BLaER1 treated with 17β-estradiol and CSF1 and Interleukin-3, amounts not matched to agents 10 nM and 100 nM (cell line): ENCODE data around the gene STAB2.

Source experiments
- H3K27ac ChIP-seq, 11 experiments: shearing (Covaris generic); formaldehyde crosslinking; 2 replicates each; pipeline ENCODE4 v1.8.1; 2022
- H3K27me3 ChIP-seq, 11 experiments: shearing (Covaris generic); formaldehyde crosslinking; 2 replicates each; pipeline ENCODE4 v1.8.1; 2022
- H3K36me3 ChIP-seq, 11 experiments: shearing (Covaris generic); formaldehyde crosslinking; 2 replicates each; pipeline ENCODE4 v1.8.1; 2022
- H3K4me1 ChIP-seq, 10 experiments: shearing (Covaris generic); formaldehyde crosslinking; 2 replicates each; pipeline ENCODE4 v1.8.1; 2022
- H3K4me2 ChIP-seq, 11 experiments: shearing (Covaris generic); formaldehyde crosslinking; 2 replicates each; pipeline ENCODE4 v1.8.1; 2022
- H3K4me3 ChIP-seq, 10 experiments: shearing (Covaris generic); formaldehyde crosslinking; 2 replicates each; pipeline ENCODE4 v1.8.1; 2022
- H3K9ac ChIP-seq, 11 experiments: shearing (Covaris generic); formaldehyde crosslinking; 2 replicates each; pipeline ENCODE4 v1.8.1; 2022
- H3K9me3 ChIP-seq, 11 experiments: shearing (Covaris generic); formaldehyde crosslinking; replicated peaks in 1 of 11; 2 replicates each; pipeline ENCODE4 v1.8.1; 2022
- H4K20me1 ChIP-seq, 11 experiments: shearing (Covaris generic); formaldehyde crosslinking; 2 replicates each; pipeline ENCODE4 v1.8.1; 2022
- Cebpa-rat ChIP-seq, 11 experiments: shearing (Covaris generic); IDR thresholded peaks; 2 replicates each; pipeline ENCODE4 v1.8.1; 2022

The STAB2 gene

DNA sequence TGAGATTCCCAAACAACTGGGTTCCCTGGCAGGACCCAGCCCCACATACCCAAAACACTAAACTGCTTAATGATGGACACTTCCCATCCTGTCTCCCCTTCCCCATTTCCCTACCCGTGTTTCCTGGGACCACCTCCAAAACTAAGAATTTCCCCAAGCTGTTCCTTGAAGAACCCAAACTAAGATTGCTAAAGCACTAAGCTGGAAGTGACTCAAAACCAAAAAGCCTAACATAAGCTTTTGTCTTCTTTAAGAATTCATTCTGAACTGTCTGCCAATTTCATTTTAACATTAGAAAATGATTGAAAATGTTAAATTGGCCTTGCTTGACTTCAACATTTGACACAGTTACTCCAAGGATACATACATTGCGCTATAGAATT, 29.5 kb upstream of the STAB2 start:
- no peaks in the 10 kb centered on the region for H4K20me1 ChIP-seq
- no peak overlapping the region for H3K9ac ChIP-seq
- no peak overlapping the region for H3K27ac ChIP-seq
- H3K36me3 ChIP-seq, result no peaks in the 10 kb centered on the region
- no peaks in the 10 kb centered on the region for H3K4me1 ChIP-seq
- no peak overlapping the region for H3K4me3 ChIP-seq
- TF ChIP-seq Cebpa-rat (IDR thresholded peaks at IDR 0.05), result no peak
- peaks cover 0 to 14% (median 9%) of the 10 kb centered on the region in 11 experiments; a peak in 12 of 22 replicates for H3K9me3 ChIP-seq
- no peaks in the 10 kb centered on the region for H3K27me3 ChIP-seq
- no peak overlapping the region for H3K4me2 ChIP-seq

DNA sequence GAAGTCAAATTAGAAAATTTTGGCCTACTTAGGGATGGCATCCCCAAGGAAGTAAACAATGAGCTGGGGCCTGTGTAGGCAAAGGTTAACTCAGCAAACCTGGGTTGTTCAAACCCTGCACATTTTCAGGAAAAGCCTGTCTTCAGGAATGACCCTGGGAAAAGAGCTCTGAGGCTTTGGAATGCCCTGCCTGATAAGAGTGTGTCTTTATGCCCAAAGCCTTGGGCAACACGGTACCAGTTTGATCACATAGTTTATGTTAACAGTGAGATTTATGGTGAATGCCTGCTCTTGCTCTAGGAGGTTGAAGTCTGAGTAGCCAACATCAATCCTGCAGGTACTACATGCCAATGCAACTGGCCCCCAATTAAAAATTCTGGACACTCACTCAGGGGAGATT, 28.2 kb upstream of the STAB2 start:
- H3K4me1 ChIP-seq, result no peaks in the 10 kb centered on the region
- H3K27me3 ChIP-seq, result no peaks in the 10 kb centered on the region
- no peak overlapping the region for H3K4me2 ChIP-seq
- H3K9ac ChIP-seq, result no peak overlapping the region
- H3K4me3 ChIP-seq, result no peak overlapping the region
- H4K20me1 ChIP-seq, result no peaks in the 10 kb centered on the region
- H3K36me3 ChIP-seq, result no peaks in the 10 kb centered on the region
- peaks cover 0 to 21% (median 12%) of the 10 kb centered on the region in 11 experiments; a peak in 14 of 22 replicates for H3K9me3 ChIP-seq
- no peak for TF ChIP-seq Cebpa-rat (IDR thresholded peaks at IDR 0.05)
- no peak overlapping the region for H3K27ac ChIP-seq

DNA sequence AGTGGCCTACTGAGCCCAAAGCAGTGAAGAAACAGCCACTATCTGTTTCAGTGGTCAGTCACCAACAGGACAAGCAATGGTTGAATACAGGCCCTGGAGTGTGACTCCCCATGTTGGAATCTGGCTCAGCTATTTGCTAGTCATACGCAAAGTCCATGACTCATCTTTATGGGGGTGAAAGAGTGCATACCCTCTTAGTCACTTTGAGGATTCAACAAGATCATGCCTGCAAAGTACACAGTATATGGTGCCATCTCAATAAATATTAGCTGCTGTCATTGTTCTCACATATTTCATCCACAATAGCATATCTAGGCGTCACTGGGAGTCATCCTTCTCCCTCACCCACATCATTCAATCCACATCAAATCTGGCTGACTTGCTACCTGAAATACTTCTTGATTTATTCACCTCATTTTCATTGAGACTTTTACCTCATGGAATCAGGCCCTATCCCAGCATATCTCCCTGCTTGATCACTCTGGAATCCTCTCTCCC, 26.4 kb upstream of the STAB2 start:
- Histone ChIP-seq H3K4me3 (no peak overlapping the region), H3K9me3 (peaks cover 8 to 29% (median 20%) of the 10 kb centered on the region in 11 experiments), H3K27ac (no peak overlapping the region), H3K4me1 (no peaks in the 10 kb centered on the region), H3K27me3 (no peaks in the 10 kb centered on the region), H4K20me1 (no peaks in the 10 kb centered on the region), H3K9ac (no peak overlapping the region), H3K36me3 (no peaks in the 10 kb centered on the region), H3K4me2 (no peak overlapping the region)
- no peak for TF ChIP-seq Cebpa-rat (IDR thresholded peaks at IDR 0.05)

DNA sequence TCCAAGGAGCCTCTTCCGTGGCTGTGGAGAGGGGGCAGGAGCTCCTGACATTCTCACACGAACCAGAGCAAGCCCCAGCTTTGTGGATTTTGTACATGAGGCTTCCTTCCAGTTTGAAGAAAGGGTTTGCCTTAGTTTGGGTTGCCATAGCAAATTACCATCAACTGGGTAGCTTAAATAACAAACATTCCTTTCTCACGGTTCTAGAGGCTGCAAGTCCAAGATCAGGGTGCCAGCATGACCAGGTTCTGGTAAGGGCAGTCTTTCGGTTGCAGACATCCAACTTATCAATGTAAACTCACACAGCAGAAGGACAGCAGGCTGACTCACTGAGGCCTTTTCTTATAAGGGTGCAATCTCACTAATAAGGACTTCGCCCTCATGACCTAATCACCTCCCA, 25.9 kb upstream of the STAB2 start:
- H3K27ac ChIP-seq, result no peak overlapping the region
- TF ChIP-seq Cebpa-rat (IDR thresholded peaks at IDR 0.05), result no peak

DNA sequence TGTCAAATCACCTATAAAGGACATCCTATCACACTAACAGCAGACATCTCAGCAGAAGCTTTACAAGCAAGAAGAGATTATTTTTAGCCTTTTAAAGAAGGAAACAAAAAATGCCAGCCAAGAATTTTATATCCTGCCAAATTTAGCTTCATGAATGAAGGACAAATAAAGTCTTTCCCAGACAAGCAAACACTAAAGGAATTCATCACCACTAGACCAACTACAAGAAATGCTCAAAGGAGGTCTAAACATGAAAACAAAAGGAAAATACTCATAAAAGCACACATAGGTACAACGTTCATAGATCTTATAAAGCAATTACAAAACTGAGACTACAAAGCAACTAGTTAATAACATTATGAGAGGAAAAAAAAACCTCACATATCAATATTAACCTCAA, 20.7 kb upstream of the STAB2 start:
- H3K27me3 ChIP-seq, result no peaks in the 10 kb centered on the region

More for the DNA sequence above, 25.9 kb upstream of the STAB2 start:
- H3K4me1 ChIP-seq, result no peaks in the 10 kb centered on the region
- no peak overlapping the region for H3K4me3 ChIP-seq
- H3K9ac ChIP-seq, result no peak overlapping the region
- H3K27me3 ChIP-seq, result no peaks in the 10 kb centered on the region
- no peaks in the 10 kb centered on the region for H4K20me1 ChIP-seq
- H3K36me3 ChIP-seq, result no peaks in the 10 kb centered on the region
- peaks cover 13 to 31% (median 24%) of the 10 kb centered on the region in 11 experiments for H3K9me3 ChIP-seq
- H3K4me2 ChIP-seq, result no peak overlapping the region

DNA sequence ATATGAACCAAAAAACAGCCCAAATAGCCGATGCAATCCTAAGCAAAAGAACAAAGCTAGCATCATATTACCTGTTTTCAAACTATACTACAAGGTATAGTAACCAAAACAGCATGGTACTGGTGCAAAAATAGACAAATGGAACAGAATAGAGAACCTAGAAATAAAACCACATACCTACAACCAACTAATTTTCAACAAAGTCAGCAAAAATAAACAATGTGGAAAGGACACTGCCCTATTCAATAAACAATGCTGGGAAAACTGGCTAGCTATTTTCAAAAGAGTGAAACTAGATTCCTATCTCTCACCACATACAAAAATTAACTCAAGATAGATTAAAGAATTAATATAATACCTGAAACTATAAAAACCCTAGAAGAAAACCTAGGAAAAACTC, 17.8 kb upstream of the STAB2 start:
- Histone ChIP-seq H3K36me3 (no peaks in the 10 kb centered on the region), H3K4me3 (no peak overlapping the region), H3K4me1 (no peaks in the 10 kb centered on the region), H4K20me1 (no peaks in the 10 kb centered on the region), H3K27ac (no peak overlapping the region), H3K9ac (no peak overlapping the region), H3K4me2 (no peak overlapping the region), H3K9me3 (peaks cover 23 to 31% (median 29%) of the 10 kb centered on the region in 11 experiments), H3K27me3 (no peaks in the 10 kb centered on the region)
- TF ChIP-seq Cebpa-rat (IDR thresholded peaks at IDR 0.05), result no peak

More for the DNA sequence above, 20.7 kb upstream of the STAB2 start:
- peaks cover 23 to 42% (median 34%) of the 10 kb centered on the region in 11 experiments for H3K9me3 ChIP-seq
- no peak overlapping the region for H3K4me2 ChIP-seq
- H3K36me3 ChIP-seq, result no peaks in the 10 kb centered on the region
- no peak overlapping the region for H3K27ac ChIP-seq
- no peak for TF ChIP-seq Cebpa-rat (IDR thresholded peaks at IDR 0.05)
- H3K9ac ChIP-seq, result no peak overlapping the region
- no peaks in the 10 kb centered on the region for H4K20me1 ChIP-seq
- no peaks in the 10 kb centered on the region for H3K4me1 ChIP-seq
- H3K4me3 ChIP-seq, result no peak overlapping the region

DNA sequence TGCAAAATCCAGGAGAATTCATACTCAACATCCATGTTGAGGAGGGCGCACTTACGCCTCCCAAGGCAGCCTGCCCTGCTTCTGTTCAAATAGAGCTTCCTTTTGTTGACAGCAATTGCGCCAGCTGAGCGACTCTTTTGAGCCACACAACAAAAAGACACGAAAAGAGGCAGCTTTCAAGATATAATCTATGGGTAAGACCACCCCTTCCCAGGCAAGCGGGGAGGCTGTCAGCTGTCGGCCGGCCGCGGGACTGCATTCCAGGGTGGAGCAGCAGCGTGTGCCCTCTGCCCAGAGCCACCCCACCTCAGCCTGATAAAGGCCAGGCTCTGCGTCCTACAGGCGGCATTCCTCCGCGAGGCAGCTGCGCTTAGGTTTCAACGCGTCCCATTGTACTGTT, 15.8 kb upstream of the STAB2 start:
- Histone ChIP-seq H3K9me3 (peaks cover 3 to 11% (median 9%) of the 10 kb centered on the region in 11 experiments; a peak in 20 of 22 replicates), H3K4me1 (peaks cover 0 to 8% (median 5%) of the 10 kb centered on the region in 10 experiments; a peak in 5 of 20 replicates), H3K27me3 (no peaks in the 10 kb centered on the region), H4K20me1 (no peaks in the 10 kb centered on the region), H3K4me2 (no peak overlapping the region), H3K9ac (no peak overlapping the region), H3K36me3 (no peaks in the 10 kb centered on the region), H3K27ac (no peak overlapping the region), H3K4me3 (no peak overlapping the region)
- no peak for TF ChIP-seq Cebpa-rat (IDR thresholded peaks at IDR 0.05)

DNA sequence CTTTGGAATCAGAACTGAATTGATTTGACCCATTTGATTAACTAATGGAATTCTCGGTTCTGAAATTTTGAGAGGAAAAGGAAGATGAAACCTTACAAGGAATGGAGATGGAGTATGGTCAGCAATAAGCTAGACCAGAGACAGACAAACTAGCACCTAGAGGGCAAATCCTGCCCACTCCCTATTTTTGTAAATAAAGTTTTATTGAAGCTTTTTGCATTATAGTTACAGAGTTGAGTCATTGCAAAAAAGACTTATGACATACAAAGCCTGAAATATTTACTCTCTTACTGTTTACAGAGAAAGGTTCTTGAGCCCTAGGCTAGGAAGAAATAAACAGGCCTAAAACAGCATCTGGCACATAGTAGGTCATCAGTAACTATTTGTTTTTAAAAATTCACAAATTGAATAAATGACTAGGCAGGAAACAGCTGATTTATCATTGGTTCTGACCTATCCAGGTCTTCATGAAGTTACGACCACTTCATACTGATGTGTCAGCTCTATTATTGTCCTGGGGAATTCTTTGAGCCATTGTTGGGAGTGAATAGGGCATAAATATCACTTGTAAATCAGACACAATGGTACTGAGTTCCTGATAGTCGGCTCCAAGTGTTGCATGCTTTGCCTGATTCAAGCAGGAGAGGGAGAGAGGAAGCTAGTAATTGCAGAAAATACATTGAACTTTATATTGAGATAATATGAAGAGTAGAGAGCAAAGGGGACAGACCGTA, 14.6 kb upstream of the STAB2 start:
- no peak overlapping the region for H3K4me3 ChIP-seq
- peaks cover 0 to 8% (median 5%) of the 10 kb centered on the region in 10 experiments; a peak in 5 of 20 replicates for H3K4me1 ChIP-seq
- H3K36me3 ChIP-seq, result no peaks in the 10 kb centered on the region
- H3K27me3 ChIP-seq, result no peaks in the 10 kb centered on the region
- H3K27ac ChIP-seq, result no peak overlapping the region
- no peaks in the 10 kb centered on the region for H3K9me3 ChIP-seq
- no peak for TF ChIP-seq Cebpa-rat (IDR thresholded peaks at IDR 0.05)
- no peak overlapping the region for H3K9ac ChIP-seq
- H4K20me1 ChIP-seq, result no peaks in the 10 kb centered on the region
- H3K4me2 ChIP-seq, result no peak overlapping the region

DNA sequence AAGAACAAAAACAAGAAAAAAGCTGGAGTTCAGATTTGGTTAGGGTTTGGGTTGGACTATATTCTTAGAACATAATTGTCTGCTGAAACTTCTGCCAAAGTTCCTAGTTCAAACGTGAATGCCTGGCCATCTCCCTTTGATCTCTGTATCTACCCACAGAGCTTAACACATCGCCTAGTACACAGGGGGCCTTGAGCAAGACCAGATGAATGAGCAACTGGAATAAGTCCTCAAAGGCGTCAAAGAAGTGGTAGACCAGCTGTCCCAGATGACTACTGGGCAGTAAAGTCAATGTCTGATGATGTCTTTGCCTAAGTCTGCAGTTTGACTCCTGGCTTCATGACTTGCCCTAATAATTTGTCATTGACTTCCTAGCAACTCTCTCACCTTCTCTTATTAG, 13.9 kb upstream of the STAB2 start:
- no peak overlapping the region for H3K9ac ChIP-seq
- no peak overlapping the region for H3K4me3 ChIP-seq
- no peaks in the 10 kb centered on the region for H3K27me3 ChIP-seq
- H3K9me3 ChIP-seq, result no peaks in the 10 kb centered on the region
- no peak overlapping the region for H3K27ac ChIP-seq
- peaks cover 0 to 8% (median 5%) of the 10 kb centered on the region in 10 experiments; a peak in 5 of 20 replicates for H3K4me1 ChIP-seq
- no peaks in the 10 kb centered on the region for H3K36me3 ChIP-seq
- H4K20me1 ChIP-seq, result no peaks in the 10 kb centered on the region
- TF ChIP-seq Cebpa-rat (IDR thresholded peaks at IDR 0.05), result no peak
- no peak overlapping the region for H3K4me2 ChIP-seq

DNA sequence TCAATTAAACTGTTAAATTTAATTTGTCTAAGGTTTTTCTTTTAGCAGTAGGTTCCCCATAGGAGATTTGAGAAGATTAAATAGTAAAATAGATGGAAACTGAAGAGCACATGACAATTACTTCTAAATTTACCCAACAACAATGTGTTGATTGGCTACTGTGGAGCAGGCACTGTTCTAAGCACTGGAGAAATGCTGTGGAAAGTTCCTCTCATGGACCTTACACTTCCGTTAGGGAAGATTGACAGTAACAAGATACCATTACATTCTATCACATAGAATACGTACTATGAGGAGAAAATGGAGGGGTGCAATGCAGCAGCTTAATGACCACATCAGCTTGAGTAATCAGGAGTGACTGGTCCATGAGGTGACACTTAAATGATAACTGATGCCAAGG, 8.1 kb upstream of the STAB2 start:
- Histone ChIP-seq H3K4me1 (peaks cover 0 to 19% (median 6%) of the 10 kb centered on the region in 10 experiments; a peak in 10 of 20 replicates), H3K9ac (no peak overlapping the region), H3K4me2 (no peak overlapping the region), H4K20me1 (no peaks in the 10 kb centered on the region), H3K27ac (no peak overlapping the region), H3K9me3 (no peaks in the 10 kb centered on the region), H3K36me3 (no peaks in the 10 kb centered on the region), H3K4me3 (no peak overlapping the region), H3K27me3 (no peaks in the 10 kb centered on the region)
- no peak for TF ChIP-seq Cebpa-rat (IDR thresholded peaks at IDR 0.05)
